ENCODE measurements around the gene AHDC1. TPM values are rescaled to one million over a fixed set of nuclear protein-coding genes. Genes with fewer than 3 reads are reported as not detected.

The AHDC1 gene
- total RNA-seq, 1 experiment from 2014 or later: 18.4 TPM

GRCh38 chr1:27568300-27569087, 35.5 kb downstream of the AHDC1 start:
- peak overlapping the region; percentile 61 for H3K4me3 Mint-ChIP-seq (ENCODE audit: unreplicated experiment)
- H3K36me3 Mint-ChIP-seq (ENCODE audit: insufficient read depth, unreplicated experiment): no peaks in the 10 kb centered on the region
- no TSS peak for BruUV-seq (replicated peaks)
- no peaks in the 10 kb centered on the region for H3K27me3 Mint-ChIP-seq (ENCODE audit: insufficient read depth, unreplicated experiment)
- intact Hi-C loops (cut with micrococcal nuclease): no loop called here
- peak overlapping the region; percentile 22 for H3K27ac Mint-ChIP-seq (ENCODE audit: low read depth, unreplicated experiment)
- DNase-seq (ENCODE audit: unreplicated experiment): peak; percentile 97
- H3K4me1 Mint-ChIP-seq (ENCODE audit: insufficient read depth, unreplicated experiment): peaks cover 43% of the 10 kb centered on the region
- H3K9me3 Mint-ChIP-seq (ENCODE audit: unreplicated experiment): no peaks in the 10 kb centered on the region
- peak; percentile 64 for TF ChIP-seq CTCF (IDR thresholded peaks at IDR 0.05; ENCODE audit: unreplicated experiment)
- ChIA-PET CTCF (interaction anchor here (0.6 to 5.2 kb wide), 22 partner anchors 8 to 179 kb away, joined by 3 to 53 read pairs (median 4); partner anchors contain the start of gene AHDC1), POLR2A (interaction anchor here (0.7 to 5.0 kb wide), 8 partner anchors 11 to 246 kb away, joined by 3 to 53 read pairs (median 4); partner anchors contain the start of genes AHDC1 and WASF2)

GRCh38 chr1:27567971-27568299, 36.0 kb downstream of the AHDC1 start:
- DNase-seq (ENCODE audit: unreplicated experiment): no peak
- TF ChIP-seq CTCF (IDR thresholded peaks at IDR 0.05; ENCODE audit: unreplicated experiment): no peak
- no TSS peak for BruUV-seq (replicated peaks)
- peak overlapping the region; percentile 61 for H3K4me3 Mint-ChIP-seq (ENCODE audit: unreplicated experiment)
- POLR2A ChIA-PET: interaction anchor here (0.7 to 5.0 kb wide), 8 partner anchors 10 to 245 kb away, joined by 3 to 53 read pairs (median 4); partner anchors contain the start of genes AHDC1 and WASF2
- H3K27me3 Mint-ChIP-seq (ENCODE audit: insufficient read depth, unreplicated experiment): no peaks in the 10 kb centered on the region
- H3K4me1 Mint-ChIP-seq (ENCODE audit: insufficient read depth, unreplicated experiment): peaks cover 44% of the 10 kb centered on the region
- no peaks in the 10 kb centered on the region for H3K36me3 Mint-ChIP-seq (ENCODE audit: insufficient read depth, unreplicated experiment)
- H3K27ac Mint-ChIP-seq (ENCODE audit: low read depth, unreplicated experiment): peak overlapping the region; percentile 22
- no peaks in the 10 kb centered on the region for H3K9me3 Mint-ChIP-seq (ENCODE audit: unreplicated experiment)
- intact Hi-C loops (cut with micrococcal nuclease): no loop called here
- CTCF ChIA-PET: interaction anchor here (0.6 to 5.2 kb wide), 13 partner anchors 9 to 894 kb away, joined by 3 to 53 read pairs (median 5); partner anchors contain the start of gene AHDC1

- POLR2A ChIA-PET: interaction anchor here (2.0 to 5.0 kb wide), 3 partner anchors 9 to 28 kb away, joined by 8 to 53 read pairs (median 9); no protein-coding TSS in a partner anchor
- CTCF ChIA-PET: interaction anchor here (1.1 to 5.2 kb wide), 6 partner anchors 11 to 39 kb away, joined by 4 to 53 read pairs (median 10); partner anchors contain the start of gene AHDC1
- no peaks in the 10 kb centered on the region for H3K9me3 Mint-ChIP-seq (ENCODE audit: unreplicated experiment)
- H3K27me3 Mint-ChIP-seq (ENCODE audit: insufficient read depth, unreplicated experiment): no peaks in the 10 kb centered on the region
- no peak for DNase-seq (ENCODE audit: unreplicated experiment)
- no TSS peak for BruUV-seq (replicated peaks)
- H3K4me3 Mint-ChIP-seq (ENCODE audit: unreplicated experiment): no peak overlapping the region
- intact Hi-C loops (cut with micrococcal nuclease): no loop called here
- no peak for TF ChIP-seq CTCF (IDR thresholded peaks at IDR 0.05; ENCODE audit: unreplicated experiment)
- no peak overlapping the region for H3K27ac Mint-ChIP-seq (ENCODE audit: low read depth, unreplicated experiment)
- H3K4me1 Mint-ChIP-seq (ENCODE audit: insufficient read depth, unreplicated experiment): peaks cover 40% of the 10 kb centered on the region
- H3K36me3 Mint-ChIP-seq (ENCODE audit: insufficient read depth, unreplicated experiment): no peaks in the 10 kb centered on the region
Measured at GRCh38 chr1:27567146-27567526, 36.8 kb downstream of the AHDC1 start.

GRCh38 chr1:27566462-27567145, 37.3 kb downstream of the AHDC1 start:
- H3K27me3 Mint-ChIP-seq (ENCODE audit: insufficient read depth, unreplicated experiment): no peaks in the 10 kb centered on the region
- H3K27ac Mint-ChIP-seq (ENCODE audit: low read depth, unreplicated experiment): peak overlapping the region; percentile 53
- POLR2A ChIA-PET: interaction anchor here (2.0 to 5.0 kb wide), 2 partner anchors 9 to 24 kb away, joined by 9 to 53 read pairs; no protein-coding TSS in a partner anchor
- no peak for TF ChIP-seq CTCF (IDR thresholded peaks at IDR 0.05; ENCODE audit: unreplicated experiment)
- DNase-seq (ENCODE audit: unreplicated experiment): no peak
- BruUV-seq (replicated peaks): no TSS peak
- no peak overlapping the region for H3K4me3 Mint-ChIP-seq (ENCODE audit: unreplicated experiment)
- H3K4me1 Mint-ChIP-seq (ENCODE audit: insufficient read depth, unreplicated experiment): peaks cover 42% of the 10 kb centered on the region
- H3K36me3 Mint-ChIP-seq (ENCODE audit: insufficient read depth, unreplicated experiment): no peaks in the 10 kb centered on the region
- H3K9me3 Mint-ChIP-seq (ENCODE audit: unreplicated experiment): no peaks in the 10 kb centered on the region
- CTCF ChIA-PET: interaction anchor here (0.6 to 5.2 kb wide), 3 partner anchors 10 to 94 kb away, joined by 3 to 53 read pairs (median 20); partner anchors contain the start of gene AHDC1
- intact Hi-C loops (cut with micrococcal nuclease): no loop called here

Measured in MCF 10A (cell line).